Activated CD4-positive, alpha-beta T cell treated with anti-CD3 and anti-CD28 coated beads, Interleukin-10, Interleukin-2, amounts not matched to agents 100 ng/mL and 50 ng/mL, durations not matched to agents 16 hours and 8 hours (primary cell): ENCODE measurements around the gene B3GNT9.

Source experiments
- DNase-seq: peaks from one replicate; pipeline ENCODE4 v3.0.0-alpha.2; 2020

B3GNT9 gene

GRCh38 chr16:67109407-67110135 is 41.2 kb downstream of the B3GNT9 start, which contains the start of gene PHAF1:
PHAF1 (plus strand) TSS chr16:67109941; CDS start chr16:67110176, 235 bp downstream.
- peak; percentile 97 for DNase-seq

DNA sequence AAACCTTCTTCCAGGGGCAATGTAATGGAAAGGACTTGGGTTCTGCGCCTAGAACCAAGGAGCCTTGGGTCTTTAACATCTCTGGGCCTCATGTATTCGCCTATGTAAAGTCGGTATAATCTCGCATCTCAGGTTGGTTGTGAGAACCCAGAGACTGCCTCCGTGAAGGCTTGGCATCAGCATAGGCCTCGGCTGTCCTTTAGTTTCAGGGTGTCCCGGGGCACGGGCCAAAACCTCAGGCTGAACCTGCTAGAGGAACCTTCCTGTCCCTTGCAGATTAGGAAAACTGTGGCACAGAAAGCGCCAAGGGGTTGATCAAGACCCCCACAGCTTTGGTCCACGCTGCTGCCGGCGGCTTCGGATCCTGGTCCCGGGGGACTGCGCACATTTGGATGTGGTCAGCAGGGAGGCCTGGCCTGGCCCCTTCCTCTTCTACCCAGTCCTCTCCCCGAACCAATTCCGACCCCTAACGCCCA is 41.8 kb downstream of the B3GNT9 start:
- DNase-seq: no peak

GRCh38 chr16:67108489-67108888 is 42.3 kb downstream of the B3GNT9 start:
- DNase-seq: no peak

- no peak for DNase-seq
Observed at GRCh38 chr16:67105881-67106280, 44.9 kb downstream of the B3GNT9 start.

GRCh38 chr16:67105246-67105645 is 45.6 kb downstream of the B3GNT9 start:
- DNase-seq: no peak

- DNase-seq: no peak
Observed at GRCh38 chr16:67104845-67105244, 46.0 kb downstream of the B3GNT9 start.

DNA sequence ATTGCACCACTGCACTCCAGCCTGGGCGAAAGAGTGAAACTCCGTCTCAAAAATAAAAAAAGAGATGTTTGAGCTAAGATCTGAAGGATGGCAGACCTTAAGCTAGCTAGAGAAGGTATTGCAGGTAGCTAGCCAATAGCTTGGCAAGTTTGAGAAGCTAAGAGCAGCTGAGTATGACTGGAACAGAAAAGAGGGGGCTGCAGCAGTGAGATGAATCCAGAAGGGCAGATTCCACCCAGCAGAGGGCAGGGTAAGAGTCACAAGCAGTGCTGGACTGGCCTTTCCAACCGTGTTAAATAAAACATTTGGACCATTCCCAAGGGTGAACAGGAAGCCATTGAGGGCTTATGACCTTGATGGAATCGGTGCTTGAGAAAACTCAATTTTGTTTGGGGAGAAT is 46.7 kb downstream of the B3GNT9 start:
- DNase-seq: no peak

DNA sequence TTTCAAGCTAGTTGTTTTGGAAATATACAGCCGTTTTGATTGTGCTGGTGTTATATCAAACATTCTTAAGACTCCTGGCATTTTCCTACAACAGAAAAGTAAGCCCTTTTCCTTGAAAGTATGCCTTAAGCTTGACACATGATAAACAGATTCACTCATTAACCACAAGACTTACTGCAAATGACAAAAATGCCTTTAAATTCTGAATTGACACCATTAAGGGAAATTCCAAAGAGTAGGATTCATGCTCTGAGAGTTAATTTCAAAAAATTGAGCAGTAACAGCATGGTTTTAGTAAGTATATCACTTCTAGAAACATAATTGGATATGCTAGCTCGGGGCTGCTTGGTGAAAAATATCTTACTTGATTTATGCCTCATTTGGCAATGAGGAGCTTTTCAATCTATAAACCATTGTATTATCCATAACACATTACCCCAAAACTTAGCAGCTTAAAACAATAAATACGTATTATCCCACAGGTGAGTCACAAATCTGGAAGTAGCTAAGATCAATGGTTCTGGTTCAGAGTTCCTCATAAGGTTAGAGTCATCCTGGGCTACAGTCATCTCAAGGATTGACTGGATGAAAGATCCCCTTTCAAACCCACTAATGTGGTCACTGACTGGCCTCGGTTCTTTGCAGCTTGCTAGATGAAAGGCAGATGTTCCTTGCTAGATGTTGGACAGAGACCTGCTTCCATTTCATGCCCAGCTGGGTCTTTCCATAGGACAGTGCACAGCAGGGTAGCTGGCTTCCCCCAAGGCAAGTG is 49.3 kb downstream of the B3GNT9 start:
- peak; percentile 43 for DNase-seq

DNA sequence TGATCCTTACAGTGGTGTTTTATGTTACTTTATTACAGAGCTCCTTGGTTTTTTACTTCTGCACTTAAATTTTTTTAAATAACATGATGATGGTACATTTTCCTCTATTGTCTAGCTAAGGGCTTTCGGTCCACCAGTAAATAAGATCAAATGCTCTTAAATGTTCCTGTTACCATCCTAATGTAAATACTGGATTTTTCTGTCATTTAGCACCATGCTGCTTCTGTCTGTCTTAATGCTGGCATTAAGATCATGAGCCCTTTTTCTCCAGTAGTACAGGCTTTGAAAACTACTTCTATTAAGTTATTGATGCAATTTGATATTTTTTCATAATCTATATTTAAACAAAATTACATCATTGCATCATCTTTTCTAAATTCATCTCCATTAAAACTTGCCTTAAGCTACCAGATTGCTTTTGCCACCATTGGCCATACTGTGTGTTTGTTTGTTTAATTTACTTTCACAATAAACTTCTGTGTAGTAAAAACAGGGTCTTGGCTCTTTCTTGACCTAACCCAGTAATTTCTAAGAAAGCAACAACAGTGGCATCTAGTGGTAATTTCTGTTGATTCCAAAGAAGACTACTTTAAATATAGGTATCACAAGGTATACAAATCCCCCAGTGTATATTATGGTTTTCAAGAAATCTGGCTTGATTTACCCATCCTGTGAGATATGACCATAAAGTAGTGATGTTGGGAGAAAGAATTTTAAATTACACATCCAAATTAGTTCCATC is 50.1 kb downstream of the B3GNT9 start:
- peak; percentile 31 for DNase-seq

DNA sequence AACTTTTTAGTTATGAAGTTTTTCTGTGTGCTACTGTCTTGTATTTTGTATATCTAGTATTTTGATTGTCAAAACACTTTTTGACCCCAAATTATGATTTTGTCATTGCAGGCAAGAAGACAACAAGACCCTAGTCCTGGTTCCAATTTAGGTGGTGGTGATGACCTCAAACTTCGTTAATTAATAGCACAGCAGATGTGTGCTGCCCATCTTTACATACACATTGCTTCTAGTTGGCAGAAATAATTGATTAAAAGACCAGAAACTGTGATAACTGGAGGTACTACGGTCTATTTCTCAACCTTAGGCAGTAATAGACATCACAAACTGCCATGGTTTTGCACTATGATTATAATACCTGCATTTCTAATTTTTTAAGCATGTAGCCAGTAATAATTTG is 52.2 kb downstream of the B3GNT9 start:
- DNase-seq: no peak
